GM19467 (cell line): Measurements from ENCODE around the gene DRC1.

ENCODE experiments used
- ATAC-seq: cut with Tn5 transposase; IDR thresholded peaks from one replicate; pipeline ENCODE4 v1.9.1; 2021; ENCODE audit warnings: mild to moderate bottlenecking, moderate library complexity; ENCODE audit not compliant: unreplicated experiment

Gene DRC1

DNA sequence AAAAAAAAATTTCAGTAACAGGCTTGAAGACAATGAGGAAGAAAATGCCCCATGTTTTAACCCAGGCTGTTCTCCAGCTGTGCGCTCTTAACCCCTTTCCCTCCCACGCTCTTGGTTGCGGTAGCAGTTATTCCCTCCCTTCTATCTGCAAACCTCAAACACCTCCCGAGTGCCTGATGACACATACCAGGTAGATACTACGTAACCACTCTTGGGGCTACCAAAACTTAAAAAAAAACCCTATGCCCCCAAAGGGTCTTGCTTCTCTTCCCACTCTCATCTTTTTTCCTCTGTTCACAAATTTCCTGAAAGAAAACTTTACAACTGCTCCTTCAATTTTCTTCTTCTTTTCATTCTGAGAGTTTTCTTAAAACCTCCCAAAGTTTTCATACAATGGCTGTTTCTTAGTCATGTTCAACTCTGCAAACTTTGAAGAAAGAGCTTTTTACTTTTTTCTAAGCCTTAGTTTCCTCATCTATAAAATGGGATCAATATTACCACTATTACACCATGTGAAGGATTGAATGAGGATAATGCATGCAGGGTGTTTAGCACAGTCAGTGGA lies 4.9 kb upstream of the DRC1 start:
- no peak for ATAC-seq

DNA sequence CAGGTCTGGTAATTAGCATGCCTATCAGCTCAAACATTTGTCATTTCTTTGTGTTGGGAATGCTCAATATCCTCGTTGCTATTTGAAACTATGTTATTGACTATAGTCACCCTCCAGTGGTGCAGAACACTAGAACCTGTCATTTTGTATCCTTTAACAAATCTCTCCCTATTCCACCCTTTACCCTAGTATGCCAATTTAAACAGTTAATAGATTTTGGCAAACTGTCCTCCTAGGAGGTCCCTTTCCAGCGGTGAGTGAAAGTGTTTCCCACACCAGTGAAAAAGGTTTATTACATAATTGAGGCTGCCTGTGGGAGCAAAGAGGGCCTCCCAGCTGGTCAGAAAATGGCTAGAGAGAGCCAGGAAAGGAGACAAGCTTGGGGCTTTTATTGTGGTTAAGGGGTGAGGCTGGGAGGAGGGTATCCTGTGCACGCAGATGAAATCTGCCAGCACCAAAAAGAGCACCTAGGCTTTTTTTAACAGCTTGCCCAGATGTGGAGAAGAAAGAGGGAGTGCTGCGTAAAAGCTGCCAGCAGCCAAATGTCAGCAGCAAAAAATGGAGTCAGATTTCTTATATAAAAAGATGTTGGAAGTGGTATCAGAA lies 1.8 kb upstream of the DRC1 start:
- no peak for ATAC-seq

DNA sequence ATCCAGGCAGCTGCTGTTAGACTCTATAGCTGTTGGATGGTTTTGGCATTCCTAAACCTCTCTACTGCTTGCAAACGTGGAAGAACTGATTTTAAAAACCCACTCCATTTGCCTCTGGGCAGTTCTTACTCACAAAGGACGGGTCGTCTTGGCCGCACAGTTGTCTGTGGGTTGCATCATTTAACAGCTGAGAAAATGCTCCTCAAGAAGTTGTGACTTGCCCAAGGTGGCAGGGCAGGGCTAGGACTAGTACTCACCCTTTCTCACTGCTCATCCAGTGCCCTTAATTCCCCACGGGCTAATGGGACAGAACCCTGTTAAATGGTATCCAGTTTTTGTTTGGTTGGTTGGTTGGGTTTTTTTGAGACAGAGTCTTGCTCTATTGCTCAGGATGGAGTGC lies 997 bp upstream of the DRC1 start:
- no peak for ATAC-seq

DNA sequence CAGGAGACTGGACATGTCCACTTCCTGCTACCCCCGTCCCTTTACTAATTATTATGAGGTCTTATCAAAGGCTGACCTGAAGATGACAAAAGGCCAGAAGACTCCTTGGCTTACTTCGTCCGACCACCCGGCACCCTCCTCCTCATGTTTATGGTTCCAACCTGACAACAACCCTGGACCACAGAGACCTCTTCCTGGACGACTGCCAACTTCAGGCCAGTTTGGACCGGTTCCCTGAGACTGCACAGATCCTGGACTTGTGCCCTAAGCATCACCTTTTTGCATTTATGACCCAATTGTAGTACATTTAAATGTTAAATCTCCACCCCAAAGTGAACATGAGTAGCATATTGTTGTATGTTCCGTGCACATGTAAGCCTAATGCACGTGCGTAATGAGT lies 5.8 kb downstream of the DRC1 start:
- no peak for ATAC-seq

DNA sequence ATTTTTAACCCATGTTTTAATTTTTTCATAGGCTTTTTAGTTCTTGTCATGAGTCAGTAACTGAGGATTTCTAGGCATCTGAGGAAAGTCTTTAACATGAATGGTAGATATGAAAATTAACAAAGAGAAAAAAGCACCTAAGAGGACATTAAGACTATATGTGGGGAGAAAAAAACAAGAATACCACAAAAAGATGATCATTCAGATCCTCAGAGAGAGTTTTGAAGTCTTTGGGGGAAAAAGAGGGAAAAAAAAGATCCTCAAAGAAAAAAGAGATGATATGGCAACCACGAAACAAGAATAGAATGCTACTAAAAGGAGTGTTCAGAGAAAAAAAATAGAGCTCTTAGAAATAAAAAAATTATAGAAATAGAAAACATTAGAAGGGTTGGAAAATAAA lies 8.1 kb downstream of the DRC1 start:
- ATAC-seq, result no peak

DNA sequence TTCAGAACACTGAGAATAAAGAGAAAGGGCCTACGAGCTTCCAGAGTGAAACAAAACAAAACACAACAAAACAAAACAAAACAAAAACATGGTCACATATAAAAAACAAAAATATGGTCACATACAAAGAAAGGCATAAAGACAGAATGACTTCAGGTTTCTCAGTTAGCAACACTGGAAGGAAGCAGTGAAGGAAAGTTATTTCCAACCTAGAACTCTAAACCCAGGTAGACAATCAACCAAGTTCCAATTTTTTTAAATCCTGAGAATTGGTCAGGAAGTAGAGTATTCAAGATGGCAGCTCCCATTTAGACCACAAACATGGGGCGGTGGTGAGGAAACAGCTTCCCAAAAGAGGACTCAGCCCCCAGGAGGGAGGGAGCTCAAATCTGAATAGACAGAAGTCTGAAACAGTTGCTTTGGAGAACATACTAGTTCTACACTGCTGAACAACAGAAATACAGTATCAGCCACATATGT lies 9.1 kb downstream of the DRC1 start:
- no peak for ATAC-seq

DNA sequence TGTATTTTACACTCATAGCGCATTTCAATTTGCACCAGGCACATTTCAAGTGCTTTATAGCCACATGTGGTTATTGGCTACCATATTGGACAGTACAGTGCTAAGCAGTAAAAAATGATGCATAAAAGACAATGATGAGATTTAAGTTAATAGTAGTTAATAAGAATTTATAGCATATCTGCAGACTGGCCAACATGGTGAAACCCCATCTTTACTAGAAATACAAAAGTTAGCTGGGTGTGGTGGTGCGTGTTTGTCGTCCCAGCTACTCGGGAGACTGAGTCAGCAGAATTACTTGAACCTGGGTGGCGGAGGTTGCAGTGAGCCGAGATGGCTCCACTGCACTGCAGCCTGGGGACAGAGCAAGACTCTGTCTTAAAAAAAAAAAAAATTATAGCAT lies 9.7 kb downstream of the DRC1 start:
- no peak for ATAC-seq

DNA sequence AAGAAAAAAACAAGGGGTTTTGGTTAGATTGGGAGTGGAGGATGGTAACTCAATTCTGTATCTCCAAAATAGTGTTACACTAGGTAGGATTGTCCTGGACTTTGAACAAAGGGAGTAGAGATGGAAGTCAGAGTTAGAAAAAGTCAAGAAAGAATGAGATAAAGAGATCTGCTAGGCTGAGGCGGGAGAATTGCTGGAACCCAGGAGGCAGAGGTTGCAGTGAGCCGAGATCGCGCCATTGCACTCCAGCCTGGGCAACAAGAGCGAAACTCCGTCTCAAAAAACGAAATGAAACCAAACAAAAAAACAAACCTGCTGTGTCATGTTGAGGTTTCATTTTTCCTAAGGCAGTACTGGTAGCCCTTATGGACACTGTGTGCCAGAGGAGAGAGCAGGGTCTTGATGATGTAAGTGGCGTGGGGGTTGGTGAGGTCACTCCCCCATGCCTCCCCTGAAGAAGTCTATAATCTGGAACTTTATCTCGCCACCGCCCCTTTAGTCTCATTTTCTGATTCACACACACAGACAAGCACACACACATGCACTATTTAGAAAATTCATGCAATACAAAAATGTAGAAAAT lies 10.5 kb downstream of the DRC1 start:
- ATAC-seq, result no peak

DNA sequence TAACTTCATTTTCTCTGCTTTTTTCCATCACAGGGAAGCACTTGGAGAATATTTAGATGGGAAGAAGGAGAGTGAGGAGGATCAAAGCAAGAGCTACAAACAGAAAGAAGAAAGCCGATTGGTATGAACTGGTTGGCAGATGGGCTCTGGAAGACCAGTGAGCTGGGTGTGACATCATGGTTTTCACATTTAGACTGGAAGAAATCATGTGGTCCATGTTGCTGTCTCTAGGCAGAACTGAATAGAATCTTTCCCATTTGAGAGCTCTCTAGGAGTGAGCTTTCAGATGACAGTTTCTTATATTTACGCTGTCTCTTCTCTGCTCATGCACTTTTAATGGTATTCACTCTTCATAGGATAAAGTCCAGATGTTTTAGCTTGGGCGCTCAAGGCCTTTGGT lies 12.6 kb downstream of the DRC1 start:
- no peak for ATAC-seq

DNA sequence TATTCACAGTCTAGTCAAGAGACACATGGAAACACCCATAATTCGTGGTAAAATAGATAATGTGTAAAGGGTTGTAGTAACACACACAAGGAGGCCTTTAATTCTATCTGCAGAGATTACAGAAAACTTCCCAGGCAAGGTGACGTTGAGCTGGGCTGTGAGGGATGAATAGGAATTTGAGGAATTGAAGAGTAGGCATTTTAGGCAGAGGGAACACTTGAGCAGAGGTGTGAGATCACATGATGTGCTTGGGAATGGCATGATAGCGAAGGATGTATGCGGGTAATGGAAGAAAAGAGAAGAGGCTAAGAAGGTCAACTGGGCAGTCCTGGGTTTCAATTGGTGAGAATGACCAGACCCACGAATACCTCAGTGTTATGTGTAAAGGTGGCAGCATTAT lies 20.2 kb downstream of the DRC1 start:
- no peak for ATAC-seq

DNA sequence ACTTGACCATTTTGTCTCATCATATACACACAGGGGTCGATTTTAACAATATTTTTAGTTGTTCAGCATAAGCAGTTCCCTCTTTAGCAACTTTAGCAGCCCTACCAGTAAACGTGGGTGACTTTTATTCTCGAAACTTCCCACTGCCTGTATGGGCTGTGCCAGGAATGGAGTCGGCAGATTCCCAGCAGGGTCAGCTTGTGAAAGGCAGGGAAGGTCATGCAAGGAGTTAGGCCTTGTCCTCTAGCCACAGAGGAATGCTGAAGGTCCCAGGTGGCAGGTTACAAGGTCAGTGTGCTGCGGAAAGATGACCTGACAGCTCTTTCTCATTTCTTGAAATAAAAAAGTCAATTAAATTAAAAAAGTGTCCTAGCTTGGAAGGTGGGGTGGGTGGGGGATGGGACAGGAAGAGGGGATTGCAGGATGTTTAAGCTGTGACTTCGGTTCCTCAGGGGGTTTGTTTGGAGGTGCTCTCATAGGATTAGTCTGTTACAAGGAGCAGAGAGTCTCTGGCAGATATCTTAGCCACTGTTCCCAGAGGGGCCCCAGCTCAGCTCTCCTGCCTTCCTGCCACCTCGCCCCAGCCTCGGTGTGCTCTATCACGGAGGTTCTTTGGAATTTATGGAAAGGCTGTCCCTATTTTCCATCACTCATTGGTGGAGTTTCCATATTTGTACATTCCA lies 21.4 kb downstream of the DRC1 start:
- no peak for ATAC-seq

DNA sequence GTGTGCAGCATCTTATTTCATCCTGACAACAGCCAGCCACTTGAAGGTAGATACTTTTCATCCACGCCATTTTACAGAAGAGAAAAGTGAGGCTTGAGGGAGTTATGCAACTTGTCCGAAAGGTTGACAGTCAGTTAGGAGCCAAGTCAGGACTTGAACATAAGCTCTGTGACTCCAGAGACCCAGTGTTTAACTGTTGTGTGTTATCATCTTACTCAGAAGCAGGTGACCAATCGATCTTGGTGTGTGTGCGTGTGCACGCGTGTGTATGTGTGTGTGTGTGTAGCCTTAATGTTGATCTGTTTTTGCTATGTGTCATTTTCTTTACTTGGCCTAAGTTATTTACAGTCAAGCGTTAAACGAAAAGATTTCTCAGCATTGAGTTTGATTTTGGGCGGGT lies 22.0 kb downstream of the DRC1 start:
- ATAC-seq, result no peak

DNA sequence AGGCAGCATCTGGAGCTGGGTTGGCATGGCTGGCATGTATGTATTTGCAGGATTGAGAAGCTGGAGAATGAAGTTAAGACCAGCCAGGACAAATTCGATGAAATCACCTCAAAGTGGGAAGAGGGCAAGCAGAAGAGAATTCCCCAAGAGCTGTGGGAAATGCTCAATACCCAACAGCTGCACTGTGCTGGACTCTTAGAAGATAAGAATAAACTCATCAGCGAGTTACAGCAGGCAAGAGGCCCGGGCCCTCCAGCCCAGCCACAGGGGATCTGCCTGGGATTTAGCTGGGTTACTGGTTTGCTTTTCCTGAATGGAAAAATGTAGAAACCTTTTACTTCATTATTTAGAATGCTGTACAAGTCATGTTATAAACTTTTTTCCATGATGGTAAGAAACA lies 22.5 kb downstream of the DRC1 start:
- ATAC-seq, result no peak

DNA sequence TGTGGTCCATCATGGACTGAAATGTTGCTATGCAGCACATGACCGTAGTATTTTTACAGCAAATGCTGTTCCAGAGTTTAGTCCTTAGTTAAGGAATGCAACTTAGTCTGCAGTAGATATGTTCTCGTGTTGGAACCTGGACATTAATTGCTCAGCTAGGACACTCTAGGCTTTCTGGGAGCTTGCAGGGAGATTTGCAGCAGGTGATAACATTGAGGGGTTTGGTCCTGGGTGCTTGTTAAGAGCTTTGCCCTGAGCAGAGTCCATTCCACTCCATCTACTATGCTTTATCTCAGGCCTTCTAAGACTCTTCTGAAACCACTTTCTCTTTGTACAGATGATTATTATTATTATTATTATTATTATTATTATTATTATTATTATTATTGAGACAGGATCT lies 27.1 kb downstream of the DRC1 start:
- ATAC-seq, result no peak

DNA sequence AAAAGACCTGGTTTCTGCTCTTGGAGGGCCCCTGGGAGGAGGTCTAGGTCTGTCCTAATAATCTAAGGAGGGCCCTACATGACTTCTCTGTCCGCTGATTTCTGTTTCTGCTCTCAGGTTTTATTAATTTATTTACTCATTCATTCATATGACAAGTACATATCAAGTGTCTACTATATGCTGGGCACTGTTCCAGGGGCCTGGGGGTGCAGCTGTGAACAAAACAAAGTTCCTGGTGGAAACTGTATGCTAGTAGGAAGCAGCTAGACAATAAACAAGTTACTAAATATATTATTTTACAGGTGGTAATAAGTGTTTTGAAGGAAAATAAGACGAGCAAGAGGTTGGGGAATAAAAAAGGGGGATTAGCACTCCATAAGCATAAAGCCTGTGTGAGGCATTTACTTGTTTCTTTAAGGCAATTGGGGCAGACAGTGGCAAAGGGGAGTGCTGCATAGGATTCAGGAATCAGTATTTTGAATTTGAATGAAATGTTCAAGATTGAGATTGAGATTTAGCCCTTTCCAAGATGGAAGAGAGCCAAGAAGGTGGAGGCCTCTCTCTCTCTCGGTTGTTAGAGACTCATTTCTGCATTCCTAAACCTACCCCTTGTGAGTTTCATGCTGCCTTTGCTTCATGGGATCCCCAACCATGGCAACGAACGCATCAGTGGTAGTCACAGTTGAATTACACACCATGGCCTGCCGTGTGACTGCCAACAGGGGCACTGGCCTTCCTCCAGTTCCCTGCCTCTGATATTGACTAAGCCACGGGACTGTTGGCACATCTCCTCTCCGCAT lies 28.3 kb downstream of the DRC1 start:
- no peak for ATAC-seq

DNA sequence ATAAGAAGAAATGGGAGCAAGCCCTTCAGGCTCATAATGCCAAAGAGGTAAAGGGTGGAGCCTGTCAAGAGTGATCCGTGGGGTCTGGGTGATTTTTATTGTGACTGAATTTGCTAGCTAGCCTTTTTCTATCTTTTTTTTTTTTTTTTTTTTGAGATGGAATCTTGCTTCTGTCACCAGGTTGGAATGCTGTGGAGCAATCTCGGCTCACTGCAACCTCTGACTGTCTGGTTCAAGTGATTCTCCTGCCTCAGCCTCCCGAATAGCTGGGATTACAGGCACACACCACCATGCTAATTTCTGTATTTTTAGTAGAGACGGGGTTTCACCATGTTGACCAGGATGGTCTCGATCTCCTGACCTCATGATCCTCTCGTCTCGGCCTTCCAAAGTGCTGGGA lies 29.1 kb downstream of the DRC1 start:
- no peak for ATAC-seq

DNA sequence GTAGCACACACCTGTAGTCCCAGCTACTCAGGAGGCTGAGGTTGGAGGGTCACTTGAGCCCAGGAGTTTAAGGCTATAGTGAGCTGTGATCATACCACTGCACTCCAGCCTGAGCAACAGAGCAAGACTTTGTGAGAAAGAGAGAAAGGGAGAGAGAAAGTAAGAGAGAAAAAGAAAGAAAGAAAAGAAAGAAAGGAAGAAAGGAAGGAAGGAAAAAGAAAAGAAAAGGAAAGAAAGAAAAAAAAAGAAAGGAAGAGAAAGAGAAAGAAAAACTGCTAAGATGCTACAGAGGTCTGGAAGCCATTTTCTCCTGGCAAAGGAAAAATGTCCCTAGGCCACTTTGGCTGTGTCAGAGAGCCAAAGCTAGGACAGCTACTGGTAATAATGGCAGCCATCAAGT lies 30.6 kb downstream of the DRC1 start:
- no peak for ATAC-seq

DNA sequence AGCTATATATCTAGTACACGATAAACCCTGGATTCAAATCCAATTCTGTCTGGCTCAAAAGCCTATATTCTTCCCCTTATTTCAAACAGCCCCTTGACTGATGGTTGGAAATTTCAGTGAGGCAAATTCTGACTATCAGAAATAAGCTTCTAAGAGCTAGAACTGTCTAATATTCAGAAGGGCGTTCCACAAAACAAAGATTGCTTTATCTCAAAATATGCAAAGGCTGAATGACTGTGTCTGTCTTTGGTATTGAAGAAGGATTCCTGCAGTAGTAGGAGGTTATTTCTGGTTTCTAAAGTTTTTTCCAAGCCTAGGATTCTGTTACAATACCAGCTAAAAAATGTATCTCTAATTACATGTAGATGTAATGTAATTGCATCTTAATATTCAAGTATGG lies 31.1 kb downstream of the DRC1 start:
- ATAC-seq, result no peak

DNA sequence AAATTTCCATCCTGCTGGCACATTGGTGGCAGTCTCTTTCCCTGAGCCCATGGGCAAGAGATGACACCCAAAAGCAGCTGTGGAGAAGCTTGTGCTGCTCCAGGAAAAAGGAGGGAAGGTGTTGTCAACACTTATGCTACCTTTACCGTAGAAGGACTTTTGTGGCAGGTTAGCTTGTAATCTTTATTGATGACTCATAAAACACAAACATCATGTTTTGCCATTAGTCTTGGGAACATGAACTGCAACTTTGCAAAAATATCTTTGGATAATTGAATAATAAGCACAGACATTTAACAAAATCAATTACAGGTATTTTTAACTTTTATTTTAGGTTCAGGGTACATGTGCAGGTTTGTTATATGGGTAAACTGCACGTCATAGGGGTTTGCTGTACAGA lies 33.4 kb downstream of the DRC1 start:
- no peak for ATAC-seq

DNA sequence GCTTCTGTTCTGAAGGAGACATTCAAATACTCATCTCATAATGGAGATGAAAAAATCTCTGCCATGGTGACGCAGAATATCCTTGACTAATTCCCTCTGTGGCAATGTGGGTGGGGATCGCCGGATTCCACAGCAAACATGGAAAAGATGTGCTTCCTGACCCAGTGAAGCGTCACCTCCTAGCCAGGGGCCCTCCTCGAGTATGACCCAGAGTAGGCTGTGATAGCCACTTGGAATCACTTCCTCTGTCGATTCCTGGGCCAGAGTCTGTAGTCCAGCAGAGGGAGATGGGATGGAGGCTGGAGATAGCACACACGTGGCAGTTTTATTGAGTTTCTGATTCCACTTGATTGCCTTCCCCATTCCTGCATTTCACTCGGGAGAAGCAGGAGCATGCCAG lies 36.8 kb downstream of the DRC1 start:
- no peak for ATAC-seq

DNA sequence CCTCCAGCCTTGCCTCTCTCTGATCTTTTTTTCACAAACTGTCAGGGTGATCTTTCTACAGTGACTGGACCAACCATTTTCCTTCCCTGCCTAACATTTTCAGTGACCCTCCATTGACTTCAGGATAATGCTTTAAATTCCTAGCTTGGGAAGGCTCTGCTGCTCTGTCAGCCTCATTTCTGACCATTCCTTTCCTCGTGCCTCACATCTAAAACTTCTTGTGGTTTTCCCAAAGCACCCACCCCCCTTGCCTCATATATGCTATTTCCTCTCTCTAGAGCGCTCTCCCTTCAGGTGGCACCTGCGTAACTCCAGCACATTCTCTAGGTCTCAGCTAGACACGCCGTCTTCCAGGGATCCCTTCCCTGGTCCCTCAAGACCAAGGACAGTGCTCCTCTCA lies 37.2 kb downstream of the DRC1 start:
- no peak for ATAC-seq

DNA sequence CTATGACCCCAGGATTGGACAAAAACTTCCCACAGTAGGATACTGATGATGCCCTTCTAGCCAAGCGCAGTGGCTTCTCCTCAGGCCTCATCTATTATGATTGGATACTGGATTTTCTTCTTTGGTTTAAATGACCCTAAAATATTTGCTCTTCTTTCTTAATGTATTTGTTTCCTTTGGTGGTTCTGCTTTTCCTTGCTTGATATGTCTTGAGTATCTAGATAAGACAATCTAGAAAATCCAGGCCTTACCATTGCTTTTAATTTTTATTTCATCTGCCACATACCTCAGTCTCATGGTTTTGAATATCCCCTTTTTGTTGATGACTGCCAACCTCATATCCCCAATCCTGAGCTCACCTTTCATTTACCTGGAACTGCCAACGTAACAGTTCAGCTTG lies 40.6 kb downstream of the DRC1 start:
- ATAC-seq, result no peak
